HG02938 (cell line): ENCODE measurements around the gene NOP10.
A peak's percentile ranks its signal among the peaks of the same experiment; 100 is the strongest.
"Not testable (repeated sequence)": the region's sequence is repeated elsewhere in the genome, so short reads cannot be mapped to it uniquely, and the experiment has no call there.

Source experiments
- ATAC-seq: cut with Tn5 transposase; IDR thresholded peaks from one replicate; pipeline ENCODE4 v1.9.1; 2021; ENCODE audit warnings: mild to moderate bottlenecking, moderate library complexity; ENCODE audit not compliant: unreplicated experiment

The NOP10 gene

DNA sequence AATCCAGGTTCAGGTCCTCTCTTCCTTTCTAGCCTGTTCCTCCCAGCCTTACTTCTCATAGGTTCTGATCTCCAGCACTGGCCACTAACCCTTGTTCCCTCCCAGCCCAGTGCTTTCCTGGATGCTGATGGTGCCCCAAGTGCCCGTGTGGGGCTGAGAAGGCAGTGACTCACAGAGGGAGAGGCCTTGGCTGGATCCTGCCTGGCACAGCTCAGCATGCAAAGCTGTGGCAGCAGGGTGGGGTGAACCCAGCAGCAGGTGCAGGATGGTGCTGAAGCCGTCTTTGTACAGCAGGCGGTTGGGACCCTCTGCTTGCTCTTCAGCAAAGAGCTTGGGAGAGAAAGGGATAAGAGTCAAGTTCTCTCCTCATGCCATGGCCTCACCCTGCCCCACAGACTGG lies 16.5 kb upstream of the NOP10 start:
- ATAC-seq = no peak

DNA sequence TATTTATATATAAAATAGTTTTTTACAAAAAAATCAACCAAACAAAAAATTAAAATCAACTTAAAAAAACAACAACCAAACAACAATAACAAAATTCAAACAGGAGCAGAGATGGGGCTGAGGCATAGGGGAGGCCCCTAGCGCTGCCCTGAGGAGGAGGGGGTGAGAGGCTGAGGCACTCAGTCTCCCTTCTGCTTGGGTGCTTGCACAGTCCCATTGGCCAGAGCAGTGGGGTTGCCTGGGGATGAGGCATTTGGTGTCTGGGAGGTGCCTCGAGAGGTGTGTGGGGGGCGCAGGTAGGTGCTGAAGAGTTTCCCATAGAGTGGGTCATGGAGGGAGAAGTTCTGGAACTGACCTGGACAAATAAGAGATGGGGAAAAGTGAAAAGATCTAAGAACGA lies 16.0 kb upstream of the NOP10 start:
- ATAC-seq = no peak

DNA sequence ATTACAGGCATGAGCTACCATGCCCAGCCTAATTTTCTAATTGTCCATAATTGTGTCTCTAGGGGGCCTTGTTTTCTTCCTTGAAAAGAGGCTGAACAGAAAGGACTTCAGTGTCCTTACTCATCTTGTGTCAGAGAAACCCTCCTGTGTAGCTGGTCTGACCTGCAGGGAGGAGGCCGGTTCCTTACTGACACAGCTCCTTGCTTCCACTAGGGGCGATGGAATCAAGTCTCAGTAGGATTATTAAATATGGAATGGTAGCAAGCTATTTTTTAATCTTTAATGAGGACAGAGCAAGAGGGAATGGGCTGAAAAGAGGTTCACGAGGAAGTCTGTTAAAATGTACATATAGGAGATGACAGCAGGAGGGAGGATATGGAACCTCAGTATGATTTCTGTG lies 15.4 kb upstream of the NOP10 start:
- no peak for ATAC-seq

DNA sequence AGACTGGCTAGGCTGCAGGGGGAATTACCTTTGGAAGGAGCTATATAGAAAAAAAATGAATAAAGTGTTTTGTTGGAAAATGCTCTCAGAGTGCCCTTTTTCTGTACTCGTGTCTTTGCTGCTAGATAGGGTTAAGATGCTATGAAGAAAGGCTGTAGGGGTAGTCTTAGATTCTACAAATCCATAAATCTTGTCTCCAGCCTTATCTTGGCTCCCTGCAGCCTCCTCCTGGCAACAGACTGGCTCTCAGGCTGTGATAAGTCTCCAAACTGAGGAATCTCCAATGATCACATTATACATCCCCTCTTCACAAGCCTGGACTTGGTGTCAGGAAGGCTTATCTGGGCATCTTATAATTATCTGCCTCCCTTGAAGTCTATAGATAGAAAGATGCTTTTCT lies 14.7 kb upstream of the NOP10 start:
- ATAC-seq = no peak

DNA sequence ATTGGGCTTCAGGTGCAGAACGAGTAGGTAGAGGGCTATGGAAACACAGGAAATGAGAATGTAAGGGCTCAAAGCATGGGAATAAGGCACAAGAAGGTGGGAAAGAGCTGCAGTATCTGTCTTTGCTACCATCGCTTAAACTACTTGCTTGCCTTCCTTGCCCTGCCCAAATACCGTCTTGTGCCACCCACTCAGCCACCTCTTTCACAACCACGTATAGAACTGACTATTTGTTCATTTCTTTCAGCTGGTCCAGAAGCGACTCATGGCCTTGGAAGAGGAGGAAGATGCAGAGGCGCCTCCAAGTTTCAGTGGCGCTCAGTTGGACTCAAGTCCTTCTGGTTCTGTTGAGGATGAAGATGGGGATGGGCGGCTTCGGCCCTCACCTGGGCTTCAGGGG lies 12.3 kb upstream of the NOP10 start:
- no peak for ATAC-seq

DNA sequence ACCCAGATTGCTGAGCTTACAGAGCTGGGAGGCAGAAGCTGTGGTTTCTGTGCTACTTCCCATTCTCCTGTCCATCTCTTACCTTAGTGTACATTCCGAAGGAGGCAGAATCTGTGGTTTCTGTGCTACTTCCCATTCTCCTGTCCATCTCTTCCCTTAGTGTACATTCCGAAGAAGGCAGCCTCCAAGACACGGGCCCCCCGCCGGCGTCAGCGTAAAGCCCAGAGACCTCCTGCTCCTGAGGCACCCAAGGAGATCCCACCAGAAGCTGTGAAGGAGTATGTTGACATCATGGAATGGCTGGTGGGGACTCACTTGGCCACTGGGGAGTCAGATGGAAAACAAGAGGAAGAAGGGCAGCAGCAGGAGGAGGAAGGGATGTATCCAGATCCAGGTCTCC lies 11.3 kb upstream of the NOP10 start:
- ATAC-seq = no peak

DNA sequence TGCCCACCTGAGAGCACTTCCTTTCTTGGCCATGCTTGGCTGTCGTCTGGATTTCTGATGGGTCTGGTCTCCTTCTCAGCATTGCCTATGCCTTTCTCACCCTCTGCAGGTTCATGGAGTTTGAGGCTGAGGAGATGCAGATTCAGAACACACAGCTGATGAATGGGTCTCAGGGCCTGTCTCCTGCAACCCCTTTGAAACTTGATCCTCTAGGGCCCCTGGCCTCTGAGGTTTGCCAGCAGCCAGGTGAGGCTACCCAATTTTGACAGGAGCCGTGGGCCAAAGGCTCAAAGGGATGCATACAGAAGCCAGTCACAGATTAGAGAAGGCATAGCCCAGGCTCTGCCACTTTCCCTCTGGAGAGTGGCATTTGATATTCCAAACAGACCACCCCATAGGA lies 10.7 kb upstream of the NOP10 start:
- no peak for ATAC-seq

DNA sequence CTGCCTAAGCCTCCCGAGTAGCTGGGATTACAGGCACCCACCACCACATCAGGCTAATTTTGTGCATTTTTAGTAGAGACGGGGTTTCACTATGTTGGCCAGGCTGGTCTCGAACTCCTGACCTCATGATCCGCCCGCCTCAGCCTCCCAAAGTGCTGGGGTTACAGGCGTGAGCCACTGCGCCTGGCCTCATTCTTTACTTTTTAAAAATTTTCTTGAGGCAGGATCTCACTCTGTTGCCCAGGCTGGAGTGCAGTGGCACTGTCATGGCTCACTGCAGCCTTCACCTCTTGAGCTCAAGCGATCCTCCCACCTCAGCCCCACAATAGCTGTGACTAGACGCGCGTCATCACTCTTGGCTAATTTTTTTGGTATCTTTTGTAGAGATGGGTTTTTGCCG lies 10.1 kb upstream of the NOP10 start:
- not testable (repeated sequence) for ATAC-seq

DNA sequence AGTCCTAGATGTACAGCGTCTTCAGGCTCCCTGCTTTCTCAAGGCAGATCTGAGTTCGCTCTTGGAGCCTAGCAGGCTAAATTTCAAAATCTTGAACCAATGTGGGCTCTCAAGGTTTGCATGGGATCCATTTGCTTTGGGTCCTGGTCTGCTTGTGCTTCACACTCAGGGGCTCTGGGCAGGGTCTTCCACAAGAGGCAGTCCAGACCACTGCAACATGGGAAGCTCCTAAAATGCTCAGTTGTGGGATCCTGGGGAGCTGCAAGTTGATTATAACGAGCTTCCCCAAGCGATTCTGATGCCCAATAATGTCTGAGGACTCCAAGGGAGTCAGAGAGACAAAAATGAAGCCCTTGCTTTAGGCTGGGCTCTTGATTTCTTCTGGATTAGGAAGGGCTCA lies 6.8 kb upstream of the NOP10 start:
- no peak for ATAC-seq

DNA sequence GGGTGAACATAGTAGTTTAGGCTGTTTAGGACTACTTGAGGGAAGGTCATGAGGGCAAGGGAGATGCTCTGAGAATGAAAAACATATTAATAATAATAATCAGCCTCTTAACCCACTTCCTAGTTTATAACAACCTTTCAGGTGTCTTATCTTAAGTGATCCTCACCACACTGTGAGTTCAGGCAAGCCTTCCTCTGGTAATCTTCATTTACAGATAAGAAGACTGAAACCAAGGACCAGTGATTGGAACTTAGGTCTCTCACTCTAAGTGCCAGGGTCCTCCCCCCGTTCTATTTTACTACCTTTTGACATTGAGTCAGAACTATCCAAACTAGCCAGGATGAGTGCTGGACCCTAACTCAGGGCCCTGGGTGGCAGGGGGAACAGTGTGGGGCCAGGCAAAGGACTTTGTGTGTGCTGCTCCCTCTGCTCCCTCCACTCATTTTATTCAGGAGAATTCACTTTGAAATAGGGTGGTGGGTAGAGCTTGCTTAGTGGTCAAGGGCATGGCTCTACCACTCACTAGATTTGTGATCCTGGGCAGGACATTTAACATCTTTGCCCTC lies 5.9 kb upstream of the NOP10 start:
- ATAC-seq = no peak

DNA sequence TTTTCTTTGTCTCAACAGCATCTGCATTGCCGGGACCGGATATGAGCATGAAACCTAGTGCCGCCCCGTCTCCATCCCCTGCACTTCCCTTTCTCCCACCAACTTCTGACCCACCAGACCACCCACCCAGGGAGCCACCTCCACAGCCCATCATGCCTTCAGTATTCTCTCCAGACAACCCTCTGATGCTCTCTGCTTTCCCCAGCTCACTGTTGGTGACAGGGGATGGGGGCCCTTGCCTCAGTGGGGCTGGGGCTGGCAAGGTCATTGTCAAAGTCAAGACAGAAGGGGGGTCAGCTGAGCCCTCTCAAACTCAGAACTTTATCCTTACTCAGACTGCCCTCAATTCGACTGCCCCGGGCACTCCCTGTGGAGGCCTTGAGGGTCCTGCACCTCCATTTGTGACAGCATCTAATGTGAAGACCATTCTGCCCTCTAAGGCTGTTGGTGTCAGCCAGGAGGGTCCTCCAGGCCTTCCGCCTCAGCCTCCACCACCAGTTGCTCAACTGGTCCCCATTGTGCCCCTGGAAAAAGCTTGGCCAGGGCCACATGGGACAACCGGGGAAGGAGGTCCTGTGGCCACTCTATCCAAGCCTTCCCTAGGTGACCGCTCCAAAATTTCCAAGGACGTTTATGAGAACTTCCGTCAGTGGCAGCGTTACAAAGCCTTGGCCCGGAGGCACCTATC lies 5.2 kb upstream of the NOP10 start:
- no peak for ATAC-seq

DNA sequence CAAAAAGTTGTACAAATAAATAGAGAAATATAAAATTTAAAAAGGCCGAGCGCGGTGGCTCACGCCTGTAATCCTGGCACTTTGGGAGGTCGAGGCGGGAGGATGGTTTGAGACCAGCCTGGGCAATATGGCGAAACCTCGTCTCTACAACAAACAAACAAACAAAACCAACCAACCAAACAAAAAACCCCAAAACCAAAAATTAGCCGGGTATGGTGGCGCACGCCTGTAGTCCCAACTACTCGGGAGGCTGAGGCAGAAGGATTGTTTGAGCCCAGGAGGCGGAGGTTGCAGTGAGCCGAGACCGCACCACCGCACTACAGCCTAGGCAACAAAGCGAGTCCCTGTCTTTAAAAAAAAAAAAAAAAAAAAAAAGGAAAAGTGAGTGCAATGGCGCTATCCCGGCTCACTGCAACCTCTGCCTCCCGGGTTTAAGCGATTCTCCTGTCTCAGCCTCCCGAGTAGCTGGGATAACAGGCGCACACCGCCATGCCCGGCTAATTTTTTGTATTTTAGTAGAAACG lies 661 bp downstream of the NOP10 start:
- not testable (repeated sequence) for ATAC-seq

DNA sequence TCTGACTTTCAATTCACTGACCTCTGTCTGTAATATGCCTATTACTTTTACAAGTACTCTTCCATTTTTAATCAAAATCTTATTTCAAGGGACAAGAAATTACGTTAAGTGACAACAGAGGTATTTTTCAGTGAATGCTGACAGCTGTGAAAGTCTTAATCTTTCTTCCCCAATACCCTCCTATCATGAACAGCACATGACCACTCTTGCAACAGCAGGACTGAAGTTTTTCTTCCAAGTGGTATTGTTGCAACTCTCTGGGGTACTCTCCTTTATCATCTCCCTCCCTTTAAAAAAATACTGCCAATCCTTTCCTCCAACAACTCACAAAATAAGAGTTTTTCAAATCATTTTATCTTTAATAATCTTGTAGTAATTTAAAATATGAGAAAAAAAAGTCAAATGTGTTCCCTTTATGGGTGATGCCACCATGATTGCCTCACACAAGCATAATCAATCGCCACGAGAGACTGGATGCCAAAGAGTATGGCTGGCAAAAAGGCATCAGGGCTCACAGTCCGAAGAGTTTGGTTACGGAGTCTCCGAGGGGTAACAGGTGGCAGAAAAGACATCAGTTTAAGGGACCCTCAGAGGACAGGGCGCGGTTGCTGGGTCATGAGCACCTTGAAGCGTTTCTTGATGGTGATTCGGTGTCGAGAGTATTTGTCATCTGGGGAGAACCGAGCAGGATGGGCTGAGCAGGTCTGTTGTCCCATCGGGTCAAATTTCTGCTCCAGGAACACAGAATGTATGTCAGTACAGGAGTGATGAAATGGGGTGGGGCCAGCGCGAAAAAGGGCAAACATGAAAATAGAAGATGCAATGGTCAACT lies 1.3 kb downstream of the NOP10 start:
- ATAC-seq = no peak

DNA sequence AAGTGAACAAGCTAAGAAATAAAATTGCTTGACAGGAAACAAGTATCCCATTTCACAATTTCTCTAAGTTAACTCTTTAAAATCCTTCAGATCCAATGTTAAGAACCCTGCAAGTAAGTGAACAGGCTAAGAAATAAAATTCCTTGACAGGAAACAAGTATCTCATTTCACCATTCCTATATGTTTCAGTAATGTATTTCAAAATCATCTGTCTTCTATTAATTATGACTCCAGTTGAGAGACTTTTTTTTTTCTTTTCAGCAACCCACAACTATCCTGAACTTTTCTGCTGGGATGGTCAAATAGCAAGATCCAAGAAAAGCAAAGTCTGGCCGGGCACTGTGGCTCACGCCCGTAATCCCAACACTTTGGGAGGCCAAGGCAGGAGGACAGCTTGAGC lies 3.0 kb downstream of the NOP10 start:
- no peak for ATAC-seq

DNA sequence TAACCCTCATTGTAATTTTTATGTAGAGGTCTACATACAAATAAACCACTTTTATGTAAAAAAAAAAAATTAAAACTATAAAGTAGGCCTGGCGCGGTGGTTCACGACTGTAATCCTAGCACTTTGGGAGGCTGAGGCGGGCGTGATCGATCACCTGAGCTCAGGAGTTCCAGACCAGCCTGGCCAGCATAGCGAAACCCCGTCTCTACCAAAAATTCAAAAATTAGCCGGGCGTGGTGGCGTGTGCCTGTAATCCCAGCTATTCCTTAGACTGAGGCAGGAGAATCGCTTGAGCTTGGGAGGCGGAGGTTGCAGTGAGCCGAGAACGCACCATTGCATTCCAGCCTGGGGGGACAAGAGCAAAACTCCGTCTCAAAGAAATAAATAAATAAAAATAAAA lies 4.6 kb downstream of the NOP10 start:
- ATAC-seq = no peak

DNA sequence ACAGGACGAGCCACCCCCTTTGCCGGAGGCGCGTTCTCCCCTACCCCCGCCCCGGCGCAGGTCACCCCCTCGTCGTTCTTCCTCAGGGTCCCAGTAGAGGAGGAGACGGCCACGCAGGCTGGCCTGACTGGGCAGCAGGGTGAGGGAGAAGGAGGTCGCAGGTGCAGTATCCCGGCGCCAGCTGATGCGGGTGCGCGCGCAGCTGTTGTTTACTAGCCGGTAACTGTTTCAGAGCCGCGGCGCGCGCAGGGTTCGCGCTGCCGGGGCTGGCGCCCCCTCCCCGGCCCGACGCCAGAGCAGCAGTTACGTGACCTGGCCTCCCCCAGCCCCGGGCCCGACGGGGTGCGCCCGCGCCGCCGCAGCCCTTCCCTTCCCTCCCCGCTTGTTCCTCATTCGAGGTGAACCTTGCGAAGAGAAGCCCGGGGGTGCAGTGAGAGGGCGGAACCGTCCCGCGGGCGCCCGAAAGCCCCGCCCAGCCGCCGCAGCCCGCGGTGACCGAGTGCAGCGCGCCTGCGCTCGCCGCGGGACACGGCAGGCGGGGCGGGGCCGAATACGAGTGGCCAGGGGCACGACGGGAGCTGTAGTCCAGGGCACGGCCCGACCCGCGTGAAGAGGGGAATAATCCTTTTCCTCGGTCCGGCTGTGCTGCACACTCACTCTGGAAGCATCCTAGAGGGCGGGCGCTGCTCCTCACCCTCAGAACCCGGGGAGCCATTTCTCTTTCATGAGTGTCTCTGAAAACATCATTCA lies 5.2 kb downstream of the NOP10 start, which contains the start of gene SLC12A6:
TSS of gene SLC12A6 (minus strand) at position 225 of the 750 bp plus-strand sequence. CDS start 1,101 bp downstream, outside the sequence.
- peak; percentile 65 for ATAC-seq

DNA sequence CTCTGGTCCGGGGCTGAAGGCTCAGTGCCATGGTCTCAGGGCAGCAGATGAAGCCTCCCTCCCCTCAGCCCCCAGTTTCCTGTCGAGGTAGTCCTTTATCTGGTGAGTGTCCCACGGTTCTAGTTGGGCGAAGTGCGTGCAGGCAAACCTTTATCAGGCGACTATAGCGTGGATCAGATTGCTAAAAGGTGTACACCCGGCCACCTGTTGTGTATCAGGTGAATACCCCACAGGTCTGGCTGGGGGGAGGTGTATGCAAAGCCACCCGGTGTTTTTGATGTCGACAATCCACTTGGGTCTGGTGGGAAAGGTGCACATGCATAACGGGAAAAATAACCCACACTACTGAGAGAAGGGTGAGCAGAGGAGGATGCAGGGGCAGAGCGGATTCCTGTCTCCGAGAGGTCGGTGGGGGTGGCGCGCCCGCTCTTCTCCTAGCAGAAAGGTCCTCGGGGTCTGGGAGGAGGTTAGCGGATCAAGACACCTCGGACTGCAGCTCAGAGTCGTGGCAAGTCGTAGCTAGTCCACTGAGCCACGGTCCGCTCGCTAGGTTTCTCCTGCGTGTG lies 5.9 kb downstream of the NOP10 start:
- ATAC-seq = peak; percentile 1

DNA sequence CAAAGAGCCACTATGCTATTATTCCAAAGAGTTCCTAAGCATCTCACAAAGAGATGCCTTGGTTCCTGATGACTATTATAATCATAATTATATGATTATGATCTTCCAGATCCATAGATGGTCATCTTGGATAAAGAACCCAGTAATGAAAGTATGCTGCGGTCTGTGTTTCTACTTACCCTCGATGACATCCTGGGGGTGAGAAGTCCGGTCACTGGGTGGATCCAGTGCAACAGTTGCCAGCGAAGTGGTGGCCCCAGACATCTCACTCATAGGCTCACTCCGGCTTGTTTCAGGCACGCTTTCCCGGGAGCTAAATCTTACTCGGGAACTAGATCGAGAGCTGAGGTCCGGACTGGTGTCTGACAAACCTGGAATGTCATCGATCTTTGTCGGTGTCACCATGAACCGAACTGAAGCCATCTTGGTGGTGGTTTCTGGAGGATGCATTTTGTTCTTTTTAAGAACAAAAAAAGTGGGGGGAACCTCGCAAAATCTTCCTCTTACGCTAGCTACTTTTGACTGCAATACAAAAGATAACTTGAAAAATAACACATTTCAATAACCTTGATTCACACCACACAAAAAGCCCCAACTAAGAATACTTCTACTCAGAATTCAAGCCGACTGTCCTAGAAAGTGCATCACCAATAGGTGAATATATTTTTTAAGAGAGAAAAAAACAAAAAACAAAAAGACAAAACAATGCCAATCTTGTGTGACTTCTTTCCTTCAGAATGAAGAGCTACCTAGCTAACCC lies 6.5 kb downstream of the NOP10 start:
- ATAC-seq = no peak

DNA sequence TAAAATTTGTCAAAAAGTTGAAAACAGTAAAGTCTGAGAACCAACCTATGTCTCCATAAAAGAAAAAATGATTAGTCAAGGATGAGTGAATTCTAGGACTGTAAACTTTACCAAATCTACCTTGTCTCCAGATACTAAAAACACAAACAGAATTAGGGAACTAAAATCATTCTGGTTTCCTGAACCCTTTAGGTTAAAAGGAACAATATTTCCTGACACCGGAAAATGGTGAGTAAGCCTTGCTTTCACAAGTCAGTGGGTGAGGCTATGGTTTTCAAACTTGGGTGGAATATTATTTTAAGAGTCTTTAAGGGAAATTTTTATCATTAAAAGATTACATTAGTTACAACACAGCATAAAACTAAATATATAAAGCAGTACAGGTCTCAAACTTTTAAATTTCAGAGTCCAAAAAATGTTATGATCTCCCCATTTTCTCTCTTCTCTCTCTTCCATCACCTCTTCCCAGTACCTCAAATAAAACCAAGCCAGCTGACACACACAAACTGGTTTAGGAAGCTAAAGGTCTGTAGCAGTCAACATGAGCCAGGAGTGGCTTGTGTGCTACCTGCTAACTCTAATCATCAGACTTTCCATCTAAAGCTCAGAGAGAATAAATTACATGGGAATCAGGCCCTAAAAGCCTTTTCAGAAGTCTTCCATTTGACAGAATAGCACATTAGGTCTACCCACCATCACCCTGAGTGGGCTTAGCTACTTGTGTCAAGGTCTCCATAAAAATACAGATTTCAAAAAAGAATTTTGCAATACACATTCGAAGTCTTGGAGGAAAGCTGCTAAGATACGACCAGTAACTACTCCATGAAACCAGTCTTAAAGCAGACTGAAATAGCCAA lies 7.5 kb downstream of the NOP10 start:
- no peak for ATAC-seq
